Neuron (in vitro differentiated cells): ENCODE measurements around the gene IMMP2L.
"Not testable (repeated sequence)": the region's sequence is repeated elsewhere in the genome, so short reads cannot be mapped to it uniquely, and the experiment has no call there.

ENCODE experiments used
- H2AFZ ChIP-seq: one replicate; pipeline ENCODE4 v1.6.1; 2013; ENCODE audit warnings: low read depth, mild to moderate bottlenecking, inconsistent platforms, low read length, moderate library complexity
- H3K27me3 ChIP-seq: one replicate; pipeline ENCODE4 v1.6.1; 2013; ENCODE audit warnings: low read length; ENCODE audit not compliant: insufficient read depth
- H3K36me3 ChIP-seq: one replicate; pipeline ENCODE4 v1.6.1; 2013; ENCODE audit warnings: low read length; ENCODE audit not compliant: insufficient read depth
- H3K4me1 ChIP-seq: one replicate; pipeline ENCODE4 v1.6.1; 2013; ENCODE audit warnings: low read length; ENCODE audit not compliant: insufficient read depth
- H3K4me3 ChIP-seq: 2 replicates; pipeline ENCODE4 v1.5.1; 2013; ENCODE audit warnings: mild to moderate bottlenecking, low read length, moderate library complexity
- H3K9me3 ChIP-seq: one replicate; pipeline ENCODE4 v1.6.1; 2013; ENCODE audit warnings: low read length

IMMP2L gene

DNA sequence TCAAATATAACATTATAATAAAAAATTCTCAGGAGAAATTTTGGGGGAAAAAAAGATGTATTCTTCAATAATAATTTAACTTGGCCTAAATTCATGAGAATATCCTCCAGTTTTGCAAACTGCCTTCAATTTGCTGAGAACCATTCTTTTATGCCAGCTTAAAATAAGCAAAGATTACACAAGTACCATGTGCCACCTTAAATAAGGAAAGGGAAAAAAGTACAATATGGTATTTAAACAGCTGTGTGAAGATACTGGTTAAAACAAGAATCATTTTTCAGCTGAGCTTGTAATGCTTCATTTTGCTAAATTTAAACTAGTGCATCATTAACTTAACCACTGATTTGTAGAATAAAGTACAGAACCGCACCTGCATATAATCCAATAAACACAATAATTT, 253.6 kb downstream of the IMMP2L start:
- no peaks in the 10 kb centered on the region for H3K36me3 ChIP-seq
- no peak overlapping the region for H2AFZ ChIP-seq
- no peaks in the 10 kb centered on the region for H3K4me1 ChIP-seq
- no peaks in the 10 kb centered on the region for H3K9me3 ChIP-seq
- no peak overlapping the region for H3K4me3 ChIP-seq
- H3K27me3 ChIP-seq, result no peaks in the 10 kb centered on the region

DNA sequence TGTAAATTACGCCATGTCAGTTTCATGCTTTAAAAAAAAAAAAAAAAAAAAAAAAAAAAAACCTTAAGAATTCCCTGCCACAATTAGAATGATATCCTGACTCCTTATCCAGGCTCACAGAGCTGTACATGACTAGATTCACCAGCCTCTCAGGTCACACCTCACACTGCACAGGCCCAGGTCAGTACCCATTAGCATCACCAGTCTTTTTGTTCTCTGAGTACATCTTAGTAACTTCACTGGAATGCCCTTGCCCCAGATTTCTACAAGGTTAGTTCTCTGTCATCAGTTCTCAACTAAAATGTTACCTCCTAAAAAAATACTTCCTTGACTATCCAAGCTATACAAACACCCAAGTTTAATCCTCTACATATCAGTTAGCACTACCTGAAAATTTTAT, 260.4 kb downstream of the IMMP2L start:
- Histone ChIP-seq H3K4me1 (no peaks in the 10 kb centered on the region), H2AFZ (no peak overlapping the region), H3K27me3 (no peaks in the 10 kb centered on the region), H3K9me3 (no peaks in the 10 kb centered on the region), H3K4me3 (no peak overlapping the region), H3K36me3 (no peaks in the 10 kb centered on the region)

DNA sequence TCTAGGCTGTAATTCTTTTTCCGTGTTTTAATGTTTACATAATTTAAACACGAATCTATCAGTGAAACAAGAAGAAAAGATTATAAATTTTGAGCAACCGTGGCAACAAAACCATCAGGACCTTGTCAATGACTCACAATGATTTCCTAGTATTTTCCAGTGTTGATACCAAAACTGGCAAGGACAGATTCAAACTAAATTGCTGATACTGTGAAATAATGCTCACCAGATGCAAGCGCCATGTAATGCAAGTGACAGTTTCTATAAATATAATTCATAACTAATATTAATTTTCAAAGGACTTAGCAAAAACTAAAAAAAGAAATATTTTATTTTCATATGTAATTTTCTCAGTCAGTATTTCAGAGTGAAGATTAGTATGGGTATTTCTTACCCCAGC, 267.8 kb downstream of the IMMP2L start:
- no peaks in the 10 kb centered on the region for H3K4me1 ChIP-seq
- no peaks in the 10 kb centered on the region for H3K27me3 ChIP-seq
- no peak overlapping the region for H2AFZ ChIP-seq
- H3K4me3 ChIP-seq, result no peak overlapping the region
- H3K36me3 ChIP-seq, result no peaks in the 10 kb centered on the region
- H3K9me3 ChIP-seq, result no peaks in the 10 kb centered on the region

DNA sequence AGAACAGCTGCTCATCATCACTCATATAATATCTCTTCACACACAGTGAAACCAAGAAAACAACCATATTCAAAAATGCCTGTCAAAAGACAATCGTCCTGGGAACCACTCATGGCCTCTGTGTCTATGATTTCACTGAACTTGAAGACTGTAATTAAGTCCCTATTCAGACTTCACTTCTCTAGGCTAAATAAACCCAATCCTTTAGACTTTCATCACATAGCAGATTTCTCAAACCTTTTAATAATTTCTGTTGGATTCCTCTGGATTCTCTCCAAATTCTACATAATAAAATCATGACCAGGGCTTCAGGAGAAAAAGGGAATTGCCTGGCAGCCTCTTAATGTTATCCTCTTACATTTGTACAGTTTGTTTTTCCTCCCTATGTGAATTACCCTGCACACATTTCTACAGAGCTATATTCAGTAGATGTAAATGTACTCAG, 270.2 kb downstream of the IMMP2L start:
- H2AFZ ChIP-seq, result no peak overlapping the region
- H3K4me3 ChIP-seq, result no peak overlapping the region
- H3K27me3 ChIP-seq, result no peaks in the 10 kb centered on the region
- no peaks in the 10 kb centered on the region for H3K36me3 ChIP-seq
- no peaks in the 10 kb centered on the region for H3K4me1 ChIP-seq
- no peaks in the 10 kb centered on the region for H3K9me3 ChIP-seq

DNA sequence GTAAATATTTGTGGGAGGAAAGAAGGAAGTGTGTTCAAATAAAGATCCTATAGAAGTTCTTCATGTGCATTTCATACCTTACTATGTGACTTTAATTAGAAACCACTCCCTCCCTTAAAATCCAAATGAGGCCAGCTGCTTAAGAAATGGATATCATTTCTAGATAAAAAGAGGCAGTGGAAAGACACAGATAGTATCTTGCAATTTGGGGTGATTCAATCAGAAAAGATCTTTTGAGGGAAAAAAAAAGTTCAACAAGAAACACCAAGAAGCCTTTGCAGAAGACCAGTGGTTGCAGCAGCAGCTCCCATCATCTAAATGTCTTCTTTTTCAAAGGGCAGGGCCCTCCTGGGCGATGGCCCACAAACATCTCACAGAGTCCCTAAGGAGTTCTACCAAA, 271.3 kb downstream of the IMMP2L start:
- H3K9me3 ChIP-seq, result no peaks in the 10 kb centered on the region
- H3K36me3 ChIP-seq, result no peaks in the 10 kb centered on the region
- no peaks in the 10 kb centered on the region for H3K27me3 ChIP-seq
- H3K4me1 ChIP-seq, result no peaks in the 10 kb centered on the region
- H3K4me3 ChIP-seq, result no peak overlapping the region
- no peak overlapping the region for H2AFZ ChIP-seq

DNA sequence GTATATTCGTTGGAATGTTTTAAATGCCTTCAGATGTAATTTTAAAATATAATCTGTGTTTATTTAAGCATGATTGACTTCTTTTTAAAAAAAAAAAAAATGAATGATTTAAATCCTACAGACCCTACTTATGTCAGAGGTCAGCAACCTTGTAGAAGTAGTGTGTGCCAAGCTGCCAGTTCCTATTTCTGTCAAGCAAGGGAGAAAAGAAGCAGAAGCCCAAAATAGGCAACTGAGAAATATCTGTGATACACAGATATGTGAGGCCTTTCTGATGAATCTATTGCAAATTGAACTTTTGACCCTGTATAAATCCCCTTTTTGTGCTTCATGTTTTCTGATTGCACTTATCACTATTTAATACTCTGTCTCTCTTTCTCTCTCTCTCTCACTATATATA, 271.9 kb downstream of the IMMP2L start:
- Histone ChIP-seq H3K27me3 (no peaks in the 10 kb centered on the region), H3K36me3 (no peaks in the 10 kb centered on the region), H3K4me1 (no peaks in the 10 kb centered on the region), H3K9me3 (no peaks in the 10 kb centered on the region), H3K4me3 (no peak overlapping the region), H2AFZ (no peak overlapping the region)

DNA sequence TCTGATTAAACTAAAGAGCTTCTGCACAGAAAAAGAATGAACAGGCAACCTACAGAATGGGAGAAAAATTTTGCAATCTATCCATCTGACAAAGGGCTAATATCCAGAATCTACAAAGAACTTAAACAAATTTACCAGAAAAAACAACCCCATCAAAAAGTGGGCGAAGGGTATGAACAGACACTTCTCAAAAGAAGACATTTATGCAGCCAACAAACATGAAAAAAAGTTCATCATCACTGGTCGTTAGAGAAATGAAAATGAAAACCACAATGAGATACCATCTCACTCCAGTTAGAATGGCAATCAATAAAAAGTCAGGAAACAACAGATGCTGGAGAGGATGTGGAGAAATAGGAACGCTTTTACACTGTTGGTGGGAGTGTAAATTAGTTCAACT, 273.9 kb downstream of the IMMP2L start:
- not testable (repeated sequence) for H3K9me3 ChIP-seq, H3K4me1 ChIP-seq, H3K36me3 ChIP-seq, H3K27me3 ChIP-seq, H2AFZ ChIP-seq, H3K4me3 ChIP-seq

DNA sequence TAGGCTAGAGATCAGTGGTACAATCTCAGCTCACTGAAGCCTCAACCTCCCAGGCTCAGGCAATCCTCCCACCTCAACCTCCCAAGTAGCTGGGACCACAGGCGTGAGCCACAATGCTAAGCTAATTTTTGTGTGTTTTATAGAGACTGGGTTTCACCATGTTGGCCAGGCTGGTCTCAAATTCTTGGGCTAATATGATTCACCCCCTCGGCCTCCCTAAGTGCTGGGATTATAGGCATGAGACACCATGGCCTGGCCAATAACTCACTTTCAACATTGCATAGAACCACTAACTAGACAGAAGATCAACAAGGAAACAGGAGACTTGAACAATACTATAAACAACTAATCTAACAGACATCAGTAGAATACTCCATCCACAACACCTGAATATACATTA, 279.7 kb downstream of the IMMP2L start:
- H3K27me3 ChIP-seq, result no peaks in the 10 kb centered on the region
- H3K4me1 ChIP-seq, result no peaks in the 10 kb centered on the region
- H3K9me3 ChIP-seq, result no peaks in the 10 kb centered on the region
- H2AFZ ChIP-seq, result no peak overlapping the region
- H3K36me3 ChIP-seq, result no peaks in the 10 kb centered on the region
- no peak overlapping the region for H3K4me3 ChIP-seq

DNA sequence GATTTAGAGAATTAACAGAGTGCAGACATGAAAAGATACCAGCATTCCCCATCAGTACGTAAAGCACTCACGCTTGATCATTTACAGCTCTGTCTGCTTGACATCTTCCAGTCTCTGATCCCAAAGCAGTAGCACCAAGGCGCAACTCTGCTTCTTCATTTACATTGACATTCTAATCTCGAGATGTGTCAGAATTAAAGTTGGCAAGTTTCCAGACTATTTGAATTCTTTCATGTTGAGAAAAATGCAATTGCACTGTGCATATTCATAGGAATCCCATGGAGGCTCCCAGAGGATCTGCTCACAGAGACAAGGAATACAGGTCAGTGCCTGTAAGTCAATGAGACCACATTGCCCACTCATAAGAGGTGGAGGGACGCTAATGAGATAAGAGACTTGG, 287.4 kb downstream of the IMMP2L start:
- Histone ChIP-seq H3K27me3 (no peaks in the 10 kb centered on the region), H3K4me3 (no peak overlapping the region), H3K9me3 (no peaks in the 10 kb centered on the region), H3K4me1 (no peaks in the 10 kb centered on the region), H3K36me3 (no peaks in the 10 kb centered on the region), H2AFZ (no peak overlapping the region)

DNA sequence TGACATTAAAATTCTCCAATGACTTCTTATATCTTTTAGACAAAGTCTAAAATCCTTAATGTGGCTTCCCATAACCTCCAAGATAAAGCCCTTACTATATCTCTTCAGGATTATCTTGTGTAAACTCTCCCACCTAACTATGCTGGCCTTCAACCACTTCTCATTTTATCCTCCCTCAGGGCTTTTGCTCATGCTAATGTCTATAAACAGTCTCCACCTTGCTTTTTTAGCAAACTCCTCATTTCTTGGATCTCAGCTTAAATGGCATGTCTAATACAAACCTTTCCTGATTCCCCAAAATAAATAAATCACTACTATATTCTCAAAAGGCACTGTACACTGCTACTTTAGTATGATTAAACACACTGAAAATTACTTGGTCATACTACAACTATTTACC, 290.2 kb downstream of the IMMP2L start:
- no peak overlapping the region for H2AFZ ChIP-seq
- no peaks in the 10 kb centered on the region for H3K4me1 ChIP-seq
- H3K27me3 ChIP-seq, result no peaks in the 10 kb centered on the region
- no peaks in the 10 kb centered on the region for H3K9me3 ChIP-seq
- no peaks in the 10 kb centered on the region for H3K36me3 ChIP-seq
- H3K4me3 ChIP-seq, result no peak overlapping the region

DNA sequence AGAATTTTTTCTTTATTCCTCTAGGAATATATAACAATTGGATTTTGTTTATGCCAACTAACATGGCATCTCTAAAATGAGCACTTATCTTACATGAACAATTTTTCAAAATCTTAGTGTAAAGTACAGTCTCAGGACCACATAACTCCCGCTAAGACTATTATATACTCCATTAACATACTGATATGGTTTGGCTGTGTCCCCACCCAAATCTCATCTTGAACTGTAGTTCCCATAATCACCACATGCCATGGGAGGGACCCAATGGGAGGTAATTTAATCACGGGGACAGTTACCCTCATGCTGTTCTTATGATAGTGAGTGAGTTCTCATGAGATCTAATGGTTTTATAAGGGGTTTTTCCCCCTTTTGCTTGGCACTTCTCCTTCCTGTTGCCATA, 291.5 kb downstream of the IMMP2L start:
- not testable (repeated sequence) for H3K4me3 ChIP-seq, H3K9me3 ChIP-seq, H2AFZ ChIP-seq

DNA sequence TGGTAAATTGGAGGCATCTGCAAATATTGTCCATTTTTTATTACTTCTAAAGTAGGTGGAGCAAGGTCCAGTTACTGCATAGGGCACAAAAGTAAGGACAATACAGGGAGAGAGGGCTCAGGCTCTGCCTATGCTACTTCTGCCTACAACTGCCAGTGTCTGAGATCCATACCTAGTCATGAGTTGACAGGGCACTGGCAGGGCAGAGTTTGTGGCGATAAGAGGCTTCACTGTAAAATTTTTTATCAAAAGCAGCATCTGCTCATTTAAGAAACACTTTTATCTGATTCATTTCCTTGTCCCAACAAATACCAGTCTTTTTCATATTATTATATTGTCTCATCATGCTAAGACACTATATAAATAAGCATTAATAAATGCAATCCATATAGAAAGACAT, 293.4 kb downstream of the IMMP2L start:
- no peak overlapping the region for H3K4me3 ChIP-seq
- no peak overlapping the region for H2AFZ ChIP-seq
- no peaks in the 10 kb centered on the region for H3K9me3 ChIP-seq
- no peaks in the 10 kb centered on the region for H3K27me3 ChIP-seq
- no peaks in the 10 kb centered on the region for H3K36me3 ChIP-seq
- peaks cover 8% of the 10 kb centered on the region for H3K4me1 ChIP-seq

More for the DNA sequence above, 291.5 kb downstream of the IMMP2L start:
- H3K36me3 ChIP-seq, H3K4me1 ChIP-seq, H3K27me3 ChIP-seq: not testable (repeated sequence)

DNA sequence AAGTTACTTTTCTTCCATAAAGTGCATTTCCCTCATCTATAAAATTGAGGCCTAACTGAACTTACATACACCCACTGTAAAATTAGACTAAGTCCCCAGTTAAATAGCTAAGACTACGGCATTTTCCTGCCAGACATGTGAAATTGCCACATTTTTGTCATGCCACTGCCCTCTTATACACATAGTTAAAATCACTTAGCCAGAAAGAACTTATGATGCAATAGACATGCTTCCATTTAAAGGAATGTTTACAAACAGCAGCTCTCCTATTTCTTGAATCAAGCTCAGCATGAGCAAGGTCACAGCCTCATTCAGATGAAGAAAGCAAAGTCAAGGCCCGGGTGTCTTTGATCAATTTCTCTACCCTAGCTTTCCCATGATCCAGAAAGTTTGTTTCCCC, 295.7 kb downstream of the IMMP2L start:
- Histone ChIP-seq H3K9me3 (no peaks in the 10 kb centered on the region), H3K36me3 (no peaks in the 10 kb centered on the region), H3K4me3 (no peak overlapping the region), H3K4me1 (peaks cover 8% of the 10 kb centered on the region), H3K27me3 (no peaks in the 10 kb centered on the region), H2AFZ (no peak overlapping the region)

DNA sequence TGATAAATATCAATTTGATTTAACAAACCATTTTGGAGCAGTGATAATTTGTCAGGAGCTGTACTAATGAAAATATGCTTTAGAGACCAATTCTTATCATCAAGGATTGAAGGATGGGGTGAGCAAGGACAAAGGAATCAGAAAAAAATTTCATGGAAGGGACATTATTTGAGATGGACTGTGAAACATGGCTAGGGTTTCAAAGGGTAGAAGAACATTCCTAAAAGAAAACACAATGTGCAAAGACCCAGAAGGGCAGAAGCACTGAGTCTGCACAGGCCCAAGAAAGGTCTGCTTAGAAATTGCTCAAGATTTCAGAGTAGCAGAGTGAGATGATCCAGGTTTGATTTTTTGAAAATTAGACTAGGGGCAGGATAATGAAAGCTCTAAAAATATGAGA, 296.9 kb downstream of the IMMP2L start:
- Histone ChIP-seq H3K4me1 (peaks cover 8% of the 10 kb centered on the region), H3K9me3 (no peaks in the 10 kb centered on the region), H3K36me3 (no peaks in the 10 kb centered on the region)

More for the DNA sequence above, 296.9 kb downstream of the IMMP2L start:
- Histone ChIP-seq H3K27me3 (no peaks in the 10 kb centered on the region), H3K4me3 (no peak overlapping the region), H2AFZ (no peak overlapping the region)
